ENCODE measurements around the gene ZMIZ2.
A peak's percentile ranks its signal among the peaks of the same experiment; 100 is the strongest.
"Not testable (repeated sequence)": the region's sequence is repeated elsewhere in the genome, so short reads cannot be mapped to it uniquely, and the experiment has no call there.

ZMIZ2 gene

DNA sequence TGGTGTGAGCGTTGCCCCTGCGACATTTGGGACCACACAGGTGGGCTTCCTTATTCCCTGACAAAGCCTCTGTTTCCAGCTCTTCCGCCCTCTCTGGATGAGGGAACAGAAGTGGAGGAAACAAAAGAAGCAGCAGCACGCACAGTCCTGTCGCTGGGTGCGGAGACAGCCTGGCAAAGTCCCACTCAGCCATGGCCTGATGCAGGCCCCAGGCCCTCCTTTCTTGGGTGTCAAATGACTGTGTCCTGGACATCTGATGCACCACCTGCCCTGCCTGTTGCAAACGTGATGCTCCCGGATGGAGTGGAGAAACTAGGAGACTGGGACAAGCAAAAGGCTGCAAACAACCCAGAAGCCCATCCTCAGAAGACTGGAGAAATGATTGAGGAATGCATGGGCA is 20.7 kb downstream of the ZMIZ2 start:
- no peak for FAIRE-seq
- no peak for DNase-seq (ENCODE audit: insufficient read length, low spot score)

DNA sequence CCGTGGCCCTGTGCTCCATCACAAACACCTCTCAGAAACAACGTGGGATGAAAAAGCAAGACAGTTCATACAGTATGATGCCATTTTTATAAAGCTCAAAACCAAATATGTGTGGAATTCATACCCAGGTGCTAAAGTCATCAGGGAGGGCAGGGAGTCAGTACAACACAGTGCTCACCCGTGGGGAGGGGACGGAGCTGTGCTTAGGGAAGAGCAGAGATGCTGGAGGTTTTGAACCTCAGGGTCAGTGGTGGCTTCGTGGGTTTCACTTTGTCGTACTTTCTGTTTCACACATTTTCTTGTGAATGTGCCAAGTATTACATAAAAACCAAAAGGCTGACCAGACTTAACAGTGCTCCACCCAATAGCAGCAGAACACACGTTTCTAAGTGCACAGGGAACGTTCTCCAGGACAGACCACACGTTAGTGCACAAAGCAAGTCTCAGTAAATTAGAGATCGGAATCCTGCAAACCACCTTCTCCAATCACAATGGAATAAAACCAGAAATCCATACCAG is 21.2 kb downstream of the ZMIZ2 start:
- no peak for FAIRE-seq

DNA sequence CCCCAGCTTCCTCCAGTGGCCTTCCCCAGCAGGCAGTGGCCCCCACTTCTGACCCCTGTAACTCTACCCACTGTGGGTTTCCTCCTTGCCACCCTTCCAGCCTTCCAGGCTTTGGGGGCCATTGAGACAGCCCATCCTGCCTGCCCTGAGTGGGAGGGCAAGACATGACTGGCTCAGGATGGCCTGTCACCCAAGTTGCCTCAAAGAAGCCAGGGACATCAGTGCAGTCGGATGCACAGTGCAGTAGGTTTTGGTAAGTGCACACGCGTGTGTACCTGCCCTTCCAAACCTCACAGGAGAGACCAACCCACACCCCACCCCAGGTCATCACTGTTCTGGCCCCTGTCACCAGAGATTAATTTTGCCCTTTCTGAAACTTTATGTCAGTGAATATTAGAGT is 22.7 kb downstream of the ZMIZ2 start:
- FAIRE-seq (no peak), DNase-seq (ENCODE audit: insufficient read length, low spot score) (no peak)

More for the DNA sequence above, 21.2 kb downstream of the ZMIZ2 start:
- no peak for DNase-seq (ENCODE audit: insufficient read length, low spot score)

DNA sequence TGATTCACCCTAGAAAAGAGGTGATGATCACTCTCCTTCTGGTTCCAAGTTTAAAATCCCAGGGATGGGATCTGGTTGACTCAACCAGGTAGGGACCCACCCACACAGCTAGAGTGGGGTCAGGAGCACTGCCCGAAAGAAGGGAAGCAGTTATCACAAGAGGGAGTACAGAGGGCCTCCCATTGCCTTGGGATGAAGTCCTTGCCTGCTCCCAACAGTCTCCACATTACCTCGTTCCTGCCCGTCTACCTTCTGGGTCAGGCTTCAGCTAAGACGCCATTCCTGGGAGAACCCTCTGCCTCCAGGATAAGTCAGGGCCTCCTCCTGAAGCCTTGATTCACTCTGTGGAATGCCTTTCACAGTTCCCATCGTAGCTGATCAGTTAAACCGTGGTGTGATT is 23.8 kb downstream of the ZMIZ2 start:
- FAIRE-seq (no peak), DNase-seq (ENCODE audit: insufficient read length, low spot score) (no peak)

DNA sequence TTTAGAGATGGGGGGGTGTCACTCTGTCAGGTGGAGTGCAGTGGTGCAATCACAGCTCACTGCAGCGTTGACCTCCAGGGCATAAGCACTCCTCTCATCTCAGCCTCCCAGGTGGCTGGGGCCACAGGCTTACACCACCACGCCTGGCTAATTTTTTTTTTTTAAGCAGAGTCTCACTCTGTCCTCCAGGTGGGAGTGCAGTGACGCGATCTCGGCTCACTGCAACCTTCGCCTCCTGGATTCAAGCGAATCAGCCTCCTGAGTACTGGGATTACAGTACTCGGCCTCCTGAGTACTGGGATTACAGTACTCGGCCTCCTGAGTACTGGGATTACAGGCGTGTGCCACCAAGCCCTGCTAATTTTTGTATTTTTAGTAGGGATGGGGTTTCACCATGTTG is 24.2 kb downstream of the ZMIZ2 start:
- DNase-seq (ENCODE audit: insufficient read length, low spot score) = no peak
- FAIRE-seq = no peak

DNA sequence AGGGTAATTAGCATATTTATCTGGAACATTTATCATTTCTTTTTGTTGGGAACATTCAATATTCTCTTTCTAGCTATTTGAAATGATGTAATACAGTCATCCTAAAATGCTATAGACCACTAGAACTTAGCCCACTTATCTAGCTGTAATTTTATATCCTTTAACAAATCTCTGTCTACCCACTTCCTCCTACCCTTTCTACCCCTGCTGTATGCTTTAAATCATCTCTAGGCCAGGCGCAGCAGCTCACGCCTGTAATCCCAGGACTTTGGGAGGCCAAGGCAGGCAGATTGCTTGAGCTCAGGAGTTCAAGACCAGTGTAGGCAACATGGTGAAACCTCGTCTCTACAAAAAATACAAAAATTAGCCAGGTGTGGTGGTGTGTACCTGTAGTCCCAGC is 25.8 kb downstream of the ZMIZ2 start:
- DNase-seq (ENCODE audit: insufficient read length, low spot score); FAIRE-seq: not testable (repeated sequence)

DNA sequence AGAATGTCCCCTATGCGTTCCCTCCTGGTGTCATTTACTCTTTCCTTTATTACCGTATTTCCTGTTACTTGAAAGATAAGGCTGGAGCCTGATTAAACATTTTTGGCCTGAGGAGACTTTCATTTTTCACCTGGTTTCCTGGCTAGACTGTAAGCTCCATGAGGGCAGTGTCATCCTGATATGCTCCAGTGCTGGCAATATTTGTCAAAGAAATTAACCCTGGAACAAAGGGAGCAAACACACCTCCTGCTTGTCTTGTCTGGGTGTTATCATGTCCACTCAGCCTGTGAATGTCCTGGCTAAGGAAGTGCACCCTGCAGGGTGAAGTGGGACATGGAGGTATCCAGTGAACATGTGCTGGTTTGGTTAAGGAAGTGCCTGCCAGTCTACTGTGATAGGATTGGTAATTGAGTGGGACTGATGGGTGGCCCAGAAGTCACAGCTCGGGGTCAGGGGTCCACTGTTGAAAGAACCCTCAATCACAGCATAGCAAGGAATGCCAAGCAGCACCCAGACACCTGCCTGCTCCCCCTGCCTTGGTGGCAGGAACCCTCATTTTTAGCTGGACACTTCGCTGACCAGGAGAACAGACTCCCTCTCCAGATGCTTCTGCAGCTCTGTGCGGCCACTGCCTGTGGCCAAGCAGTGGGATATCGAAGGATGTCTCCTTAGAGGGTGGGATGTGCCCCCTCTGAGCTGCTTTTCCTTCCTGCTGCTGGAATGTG is 26.9 kb downstream of the ZMIZ2 start:
- peak; percentile 13 for FAIRE-seq
- no peak for DNase-seq (ENCODE audit: insufficient read length, low spot score)

DNA sequence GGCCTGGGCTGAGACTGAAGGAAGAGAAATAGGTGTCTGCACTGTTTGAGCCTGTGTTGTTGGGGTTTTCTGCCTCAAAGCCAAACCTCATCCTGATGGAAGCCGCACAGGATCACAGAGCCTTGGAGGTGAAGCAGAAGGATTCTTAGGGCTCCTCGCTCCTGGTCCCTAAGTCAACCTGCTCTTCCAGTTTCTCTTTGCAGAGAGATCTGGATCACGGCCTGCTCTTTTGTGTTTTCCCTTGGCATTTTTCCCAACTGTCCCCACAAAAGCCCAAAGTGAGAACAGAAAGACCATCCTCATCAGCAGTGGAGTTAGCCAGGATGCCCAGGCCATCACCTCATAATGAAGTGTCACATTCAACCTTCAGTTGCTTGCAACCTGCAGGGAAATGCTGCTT is 27.6 kb downstream of the ZMIZ2 start:
- FAIRE-seq (no peak), DNase-seq (ENCODE audit: insufficient read length, low spot score) (no peak)

DNA sequence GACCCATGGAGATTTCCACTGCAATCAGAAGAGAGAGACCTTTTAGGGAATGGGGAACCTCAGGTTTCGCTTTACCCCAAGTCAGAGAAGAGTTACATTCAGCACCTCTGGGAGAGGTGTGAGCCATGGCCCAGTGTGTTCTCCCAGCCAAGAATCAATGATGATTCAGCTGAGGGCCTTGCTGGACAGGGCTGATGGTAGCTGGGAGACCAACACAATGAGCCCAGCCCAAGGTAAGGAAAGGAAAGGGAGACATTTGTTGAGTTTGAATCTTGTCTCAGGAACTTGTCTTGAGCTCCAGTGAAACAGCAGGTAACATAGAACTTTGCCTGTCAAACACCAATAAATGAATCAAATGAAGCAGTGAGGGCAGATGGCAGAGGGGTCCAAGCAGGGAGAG is 33.8 kb downstream of the ZMIZ2 start:
- no peak for DNase-seq (ENCODE audit: insufficient read length, low spot score)
- FAIRE-seq = no peak

DNA sequence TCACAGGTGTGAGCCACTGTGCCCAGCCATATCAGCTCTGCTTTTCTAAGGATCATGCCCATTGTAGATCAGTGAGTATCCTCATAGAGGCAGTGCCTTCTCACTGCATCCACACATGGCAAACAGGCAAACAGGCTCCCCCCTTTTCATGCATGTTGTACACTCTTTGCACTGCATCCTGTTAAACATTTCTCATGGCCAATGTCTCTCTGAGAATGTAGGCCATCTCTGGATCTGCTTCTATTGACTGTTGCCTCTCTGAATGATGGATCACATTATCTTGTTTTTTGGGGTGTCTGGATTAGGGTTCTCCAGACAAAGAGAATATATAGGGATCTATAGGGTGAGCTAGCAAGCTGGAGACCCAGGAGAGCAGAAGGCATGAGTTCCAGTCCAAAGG is 34.8 kb downstream of the ZMIZ2 start:
- FAIRE-seq (no peak), DNase-seq (ENCODE audit: insufficient read length, low spot score) (no peak)

DNA sequence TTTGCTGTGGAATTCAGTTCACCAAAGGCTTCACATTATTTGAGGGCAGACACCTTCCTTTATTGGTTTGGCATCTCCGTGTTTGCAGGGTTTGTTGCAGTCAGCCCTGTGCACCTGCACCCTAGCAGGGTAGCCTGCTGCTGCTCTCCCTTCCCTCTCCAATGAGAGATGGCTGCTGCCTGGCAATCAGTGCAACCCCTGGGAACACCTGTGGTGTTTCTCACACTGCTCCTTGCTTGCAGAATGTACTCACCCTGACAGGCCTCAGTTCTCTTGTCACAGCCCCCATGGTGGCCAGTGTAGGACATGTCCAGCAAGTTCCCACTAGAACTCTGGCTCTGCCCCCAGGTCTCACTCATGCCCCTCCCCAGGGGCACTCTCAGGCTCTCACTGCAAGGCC is 35.7 kb downstream of the ZMIZ2 start:
- DNase-seq (ENCODE audit: insufficient read length, low spot score) (no peak), FAIRE-seq (no peak)

DNA sequence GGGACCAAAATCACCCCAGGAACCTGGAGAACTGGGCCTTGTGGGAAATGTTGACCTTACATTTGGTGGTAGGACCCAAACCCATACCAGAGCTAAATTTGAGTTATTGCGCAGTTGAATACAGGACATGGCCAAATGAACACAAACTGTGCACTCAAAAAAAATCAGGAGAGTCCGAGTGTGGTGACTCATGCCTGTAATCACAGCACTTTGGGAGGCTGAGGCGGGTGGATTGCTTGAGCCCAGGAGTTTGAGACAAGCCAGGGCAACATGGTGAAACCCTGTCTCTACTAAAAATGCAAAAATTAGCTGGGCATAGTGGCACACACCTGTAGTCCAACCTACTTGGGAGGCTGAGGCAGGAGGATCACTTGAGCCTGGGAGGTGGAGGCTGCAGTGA is 36.6 kb downstream of the ZMIZ2 start:
- DNase-seq (ENCODE audit: insufficient read length, low spot score); FAIRE-seq: not testable (repeated sequence)

DNA sequence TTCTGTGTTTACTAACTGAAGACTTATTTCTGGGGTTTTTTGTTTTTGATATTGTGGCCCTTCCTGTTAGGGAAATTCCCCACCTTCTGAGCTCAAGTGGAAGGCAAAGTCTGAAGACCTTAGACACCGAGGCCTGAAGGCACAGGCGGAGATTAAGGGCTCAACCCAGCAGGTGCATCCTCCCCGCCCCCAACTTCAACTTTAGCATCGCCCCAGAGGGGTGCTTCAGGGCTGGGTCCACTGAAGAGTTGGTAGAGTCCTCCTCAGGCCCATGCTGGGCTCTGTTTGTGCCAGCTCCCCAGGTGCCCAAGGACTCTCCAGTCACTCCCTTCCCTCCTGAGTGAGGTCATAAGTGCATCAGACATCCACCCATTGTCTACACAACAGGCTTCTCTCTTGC is 38.4 kb downstream of the ZMIZ2 start:
- FAIRE-seq (no peak), DNase-seq (ENCODE audit: insufficient read length, low spot score) (no peak)

DNA sequence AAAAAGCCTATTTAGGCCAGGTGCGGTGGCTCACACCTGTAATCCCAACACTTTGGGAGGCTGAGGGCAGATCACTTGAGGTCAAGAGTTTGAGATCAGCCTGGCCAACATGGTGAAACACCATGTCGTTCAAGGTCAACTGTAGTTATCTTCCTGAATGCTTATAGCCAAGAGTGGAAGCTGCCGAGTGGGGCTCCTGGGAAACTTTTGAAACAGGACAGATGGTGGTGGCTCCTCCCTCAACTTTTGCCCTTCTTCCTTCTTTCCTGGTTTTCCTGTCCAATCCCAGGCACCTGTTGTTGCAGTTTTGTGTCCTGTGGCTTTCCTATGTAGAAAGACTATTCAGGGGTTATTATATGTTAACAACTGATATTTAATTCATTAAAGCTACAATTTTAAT is 39.1 kb downstream of the ZMIZ2 start:
- no peak for FAIRE-seq
- no peak for DNase-seq (ENCODE audit: insufficient read length, low spot score)

DNA sequence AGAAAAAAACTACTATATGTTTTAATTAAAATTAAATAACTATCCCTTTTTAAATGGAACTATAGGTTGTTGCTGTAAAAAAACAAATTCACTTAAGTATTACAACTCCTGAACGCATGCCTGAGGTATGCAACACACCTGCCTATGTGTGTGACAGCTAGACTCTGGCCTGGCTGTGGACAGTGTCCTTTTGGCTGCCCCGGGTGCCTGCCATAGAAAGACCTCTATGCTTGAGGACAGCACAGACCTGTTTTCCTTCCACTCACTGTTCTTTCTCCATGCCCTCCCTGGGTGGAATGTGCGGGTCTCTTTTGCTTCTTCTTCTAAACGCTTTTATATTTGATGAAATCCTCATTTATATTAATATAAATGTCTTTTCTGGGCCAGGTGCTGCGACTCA is 41.3 kb downstream of the ZMIZ2 start:
- FAIRE-seq (no peak), DNase-seq (ENCODE audit: insufficient read length, low spot score) (no peak)

DNA sequence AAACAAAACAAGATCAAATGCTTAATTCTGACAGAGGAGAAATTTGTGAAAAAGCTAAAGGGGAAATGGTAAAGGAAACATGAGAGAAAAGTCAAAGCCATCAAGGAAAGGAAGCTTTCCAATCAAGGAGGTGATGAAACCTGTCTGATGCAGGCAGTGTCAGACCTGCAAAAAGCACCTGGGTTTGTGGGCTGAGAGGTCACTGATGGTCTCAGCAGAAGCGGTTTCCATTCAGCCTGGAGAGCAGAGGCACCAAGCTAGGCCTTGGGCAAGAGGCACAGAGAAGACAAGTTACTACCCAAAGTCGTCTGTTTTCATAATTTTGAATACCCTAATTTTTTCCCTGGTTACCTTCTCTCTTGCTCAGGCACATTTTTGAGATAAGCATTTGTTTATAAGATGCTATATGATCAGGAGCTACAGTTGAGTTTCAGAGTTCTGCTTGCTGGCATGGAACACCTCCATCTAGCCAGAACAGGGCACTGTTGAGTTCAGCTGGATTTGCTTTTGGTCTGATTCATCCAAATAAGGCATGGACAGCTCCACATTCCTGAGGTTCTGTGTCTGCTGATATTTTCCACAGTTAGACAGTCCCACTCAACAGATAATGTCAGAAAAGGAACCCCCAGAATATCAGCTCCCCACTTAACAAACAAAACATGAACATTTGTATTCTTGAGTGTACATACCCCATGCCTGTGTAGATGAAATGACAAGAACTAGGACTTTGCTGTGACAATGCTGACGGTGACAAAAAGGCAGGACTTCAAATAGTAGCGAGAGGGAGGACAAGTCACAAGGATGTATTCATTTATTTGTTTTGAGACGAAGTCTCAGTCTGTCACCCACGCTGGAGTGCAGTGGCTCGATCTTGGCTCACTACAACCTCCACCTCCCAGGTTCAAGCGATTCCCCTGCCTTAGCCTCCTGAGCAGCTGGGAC is 42.9 kb downstream of the ZMIZ2 start:
- DNase-seq (ENCODE audit: insufficient read length, low spot score) = peak; percentile 49

DNA sequence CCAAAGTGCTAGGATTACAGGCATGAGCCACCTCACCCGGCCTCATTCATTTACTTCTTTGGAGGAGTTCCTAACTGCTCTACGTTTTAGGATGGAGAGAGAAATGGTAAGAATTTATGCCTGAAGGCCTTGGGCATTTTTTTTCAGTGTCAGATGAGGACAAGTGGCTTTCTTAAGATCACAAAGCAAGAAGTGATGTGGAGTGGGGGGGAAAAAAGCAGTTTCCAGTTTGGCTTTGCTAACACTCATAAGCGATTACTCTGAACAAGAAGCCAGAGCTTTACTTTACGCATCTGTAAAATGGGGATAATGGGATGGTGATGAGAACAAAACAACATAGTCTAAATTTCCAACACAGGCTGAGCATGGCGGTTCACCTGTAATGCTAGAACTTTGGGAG is 45.3 kb downstream of the ZMIZ2 start:
- no peak for FAIRE-seq
- no peak for DNase-seq (ENCODE audit: insufficient read length, low spot score)

More for the DNA sequence above, 42.9 kb downstream of the ZMIZ2 start:
- no peak for FAIRE-seq

DNA sequence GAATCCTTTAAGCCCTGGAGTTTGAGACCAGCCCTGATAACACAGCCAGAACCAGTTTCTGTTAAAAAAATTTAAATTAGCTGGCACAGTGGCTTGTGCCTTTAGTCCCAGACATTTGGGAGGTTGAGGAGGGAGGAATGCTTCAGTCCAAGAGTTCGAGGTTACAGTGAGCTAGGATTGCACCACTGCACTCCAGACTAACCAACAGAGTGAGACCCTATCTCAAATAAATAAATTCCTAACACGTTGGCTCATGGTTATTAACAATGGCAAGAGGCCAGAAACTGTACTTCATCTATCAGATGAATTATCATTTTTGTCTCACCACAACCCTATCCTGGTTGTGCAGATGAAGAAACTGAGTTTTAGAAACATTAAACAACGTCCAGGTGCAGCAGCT is 45.7 kb downstream of the ZMIZ2 start:
- FAIRE-seq = no peak

DNA sequence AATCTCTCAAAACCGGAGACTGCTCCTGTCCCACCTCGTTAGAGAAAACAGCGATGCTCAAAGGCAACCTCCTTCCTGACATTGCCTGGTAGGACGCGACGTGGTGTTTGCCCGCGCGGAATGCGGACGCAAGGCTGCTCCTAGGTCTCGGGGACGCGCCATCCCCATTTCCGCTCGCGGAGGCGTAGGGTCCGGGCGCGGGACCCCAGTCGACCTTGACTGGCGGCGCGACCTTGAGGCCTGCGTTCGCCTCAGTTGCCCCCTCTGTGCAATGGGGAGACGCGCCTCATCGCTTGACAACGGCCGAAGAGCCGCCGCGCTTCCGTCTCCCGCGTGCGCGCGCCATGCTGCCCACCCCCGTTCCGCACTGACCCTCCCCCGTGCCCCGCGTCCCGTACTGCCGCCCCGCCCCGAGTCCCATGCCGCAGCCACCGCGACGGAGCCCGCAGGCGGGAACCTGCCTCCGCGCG is 47.4 kb downstream of the ZMIZ2 start:
- FAIRE-seq = no peak
- peak; percentile 57 for DNase-seq (ENCODE audit: insufficient read length, low spot score)

More for the DNA sequence above, 45.7 kb downstream of the ZMIZ2 start:
- DNase-seq (ENCODE audit: insufficient read length, low spot score) = no peak

DNA sequence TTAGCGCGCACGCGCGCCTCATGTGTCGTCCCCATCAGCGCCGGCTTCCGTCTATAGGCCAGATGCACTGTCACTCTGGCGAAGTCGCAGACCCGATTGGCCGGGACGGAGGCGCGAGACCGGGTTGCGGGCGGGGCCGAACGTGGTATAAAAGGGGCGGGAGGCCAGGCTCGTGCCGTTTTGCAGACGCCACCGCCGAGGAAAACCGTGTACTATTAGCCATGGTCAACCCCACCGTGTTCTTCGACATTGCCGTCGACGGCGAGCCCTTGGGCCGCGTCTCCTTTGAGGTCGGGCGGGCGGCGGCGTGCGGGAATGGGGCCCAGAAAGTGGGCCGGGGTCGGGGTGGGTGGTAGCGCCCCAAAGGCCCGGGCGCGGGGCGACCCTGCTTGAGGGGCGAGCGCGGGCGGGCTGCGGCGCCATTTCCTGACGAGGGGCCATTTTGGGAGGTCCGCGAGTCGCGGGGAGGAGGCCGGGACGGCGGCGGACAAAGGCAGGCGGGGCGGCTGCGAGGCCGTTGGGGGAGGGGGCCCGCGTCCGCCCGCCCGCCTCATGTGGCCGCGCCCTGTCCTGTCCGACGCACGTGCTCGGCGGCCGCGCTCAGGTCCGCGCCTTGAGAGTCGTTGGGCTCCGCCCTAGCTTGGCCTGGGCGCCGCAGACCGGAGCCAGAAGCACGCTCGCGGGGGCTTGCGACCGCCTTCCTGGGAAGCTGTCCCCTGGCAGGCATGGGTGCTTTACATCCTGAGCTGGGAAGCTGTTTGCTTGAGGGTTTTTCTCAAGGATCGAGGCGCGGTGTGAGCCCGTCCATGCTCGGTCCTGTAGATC is 48.1 kb downstream of the ZMIZ2 start, which contains the start of gene PPIA:
PPIA (plus strand) TSS at position 178 of the 825 bp plus-strand sequence; CDS start at position 222, 44 bp downstream.
- FAIRE-seq (no peak), DNase-seq (ENCODE audit: insufficient read length, low spot score) (peak; percentile 99)
